Renal cortical epithelial cell (primary cell): ENCODE measurements around the gene LRRC70. TPM values are rescaled to one million over a fixed set of nuclear protein-coding genes. Genes with fewer than 3 reads are reported as not detected.
"Not testable (repeated sequence)": the region's sequence is repeated elsewhere in the genome, so short reads cannot be mapped to it uniquely, and the experiment has no call there.

Source experiments
- DNase-seq: peaks from one replicate; pipeline ENCODE4 v3.0.0-alpha.2; 2011; ENCODE audit warnings: low read depth
- total RNA-seq: library from RNA; depleted of rRNA; stranded (reverse); fragments of >200 nt; gene quantifications from 2 replicates; pipeline ENCODE4 v1.2.3, GENCODE V29; 2014

Gene LRRC70, protein sequence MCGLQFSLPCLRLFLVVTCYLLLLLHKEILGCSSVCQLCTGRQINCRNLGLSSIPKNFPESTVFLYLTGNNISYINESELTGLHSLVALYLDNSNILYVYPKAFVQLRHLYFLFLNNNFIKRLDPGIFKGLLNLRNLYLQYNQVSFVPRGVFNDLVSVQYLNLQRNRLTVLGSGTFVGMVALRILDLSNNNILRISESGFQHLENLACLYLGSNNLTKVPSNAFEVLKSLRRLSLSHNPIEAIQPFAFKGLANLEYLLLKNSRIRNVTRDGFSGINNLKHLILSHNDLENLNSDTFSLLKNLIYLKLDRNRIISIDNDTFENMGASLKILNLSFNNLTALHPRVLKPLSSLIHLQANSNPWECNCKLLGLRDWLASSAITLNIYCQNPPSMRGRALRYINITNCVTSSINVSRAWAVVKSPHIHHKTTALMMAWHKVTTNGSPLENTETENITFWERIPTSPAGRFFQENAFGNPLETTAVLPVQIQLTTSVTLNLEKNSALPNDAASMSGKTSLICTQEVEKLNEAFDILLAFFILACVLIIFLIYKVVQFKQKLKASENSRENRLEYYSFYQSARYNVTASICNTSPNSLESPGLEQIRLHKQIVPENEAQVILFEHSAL
- total RNA-seq, result 0.52 and 1.7 TPM in 2 replicates

DNA sequence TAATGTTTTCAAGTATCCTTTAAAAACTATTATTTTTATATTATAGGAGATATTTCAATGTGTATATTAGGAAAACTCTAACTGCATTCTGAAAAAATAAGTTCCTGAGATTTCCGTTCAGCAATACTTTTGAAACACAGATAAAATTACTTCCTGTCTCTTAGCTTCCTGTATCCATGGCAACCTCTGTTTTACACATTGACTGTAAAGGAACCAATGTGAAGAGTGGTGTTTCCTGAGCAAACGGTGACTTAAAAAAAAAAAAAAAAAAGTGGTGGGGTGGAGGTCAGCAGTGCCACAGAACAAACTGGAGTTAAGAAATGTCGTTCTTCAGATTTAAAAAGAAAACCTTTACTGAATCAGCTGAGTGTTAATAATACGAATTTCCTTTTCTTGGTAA is at the start of gene LRRC70:
LRRC70 (plus strand) TSS at position 280 of the 400 bp plus-strand sequence. CDS start 620 bp downstream, outside the sequence.
- DNase-seq, result peak; percentile 28

DNA sequence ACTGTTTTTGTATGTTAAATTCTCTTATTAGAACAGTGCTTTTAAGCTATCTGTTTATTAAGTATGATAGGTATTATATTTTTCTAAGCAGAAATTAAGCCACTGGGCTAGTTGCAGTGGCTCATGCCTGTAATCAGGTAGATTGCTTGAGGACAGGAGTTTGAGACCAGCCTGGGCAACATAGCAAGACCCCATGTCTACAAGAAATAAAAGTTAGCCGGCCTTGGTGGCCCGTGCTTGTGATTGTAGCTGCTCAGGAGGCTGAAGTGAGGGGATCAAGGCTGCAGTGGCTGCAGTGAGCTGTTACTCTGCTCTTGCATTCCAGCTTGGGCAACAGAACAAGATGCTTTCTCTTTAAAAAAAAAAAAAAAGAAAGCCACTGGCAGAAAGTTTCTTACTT is 45.0 kb upstream of the LRRC70 start:
- DNase-seq, result no peak

DNA sequence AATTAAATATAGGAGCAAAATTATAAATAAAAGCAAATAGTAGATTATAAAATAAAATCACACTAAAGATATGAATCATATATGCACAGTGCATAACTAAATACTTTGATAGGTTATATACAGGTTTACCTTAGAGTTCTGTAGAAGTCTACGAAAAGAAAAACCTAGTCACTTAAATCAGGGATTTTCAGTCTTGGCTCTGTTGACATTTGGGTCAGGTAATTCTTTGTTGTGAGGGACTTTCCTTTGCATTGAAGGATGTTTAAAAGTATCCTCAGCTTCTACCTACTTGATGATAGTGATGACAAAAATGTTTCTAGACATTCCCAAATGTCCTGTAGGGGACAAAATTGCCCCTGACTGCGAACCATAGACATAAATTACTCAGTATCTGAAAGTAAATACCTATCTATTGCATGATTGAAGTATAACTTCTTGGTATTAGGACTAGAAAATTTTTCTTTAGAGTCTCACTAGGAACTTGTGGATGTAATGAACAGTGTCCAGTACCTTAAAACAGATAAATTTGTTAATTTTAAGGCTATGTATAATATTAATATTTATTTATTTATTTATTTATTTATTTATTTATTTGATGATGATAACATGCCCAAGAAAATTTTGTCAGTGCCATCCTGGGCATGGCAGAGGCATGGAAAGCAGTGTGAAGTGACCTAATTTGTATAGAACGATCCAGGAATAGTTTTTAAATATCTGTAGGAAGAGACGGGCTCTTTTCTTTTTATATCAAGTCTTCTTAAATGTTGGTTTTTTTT is 44.0 kb upstream of the LRRC70 start:
- no peak for DNase-seq

DNA sequence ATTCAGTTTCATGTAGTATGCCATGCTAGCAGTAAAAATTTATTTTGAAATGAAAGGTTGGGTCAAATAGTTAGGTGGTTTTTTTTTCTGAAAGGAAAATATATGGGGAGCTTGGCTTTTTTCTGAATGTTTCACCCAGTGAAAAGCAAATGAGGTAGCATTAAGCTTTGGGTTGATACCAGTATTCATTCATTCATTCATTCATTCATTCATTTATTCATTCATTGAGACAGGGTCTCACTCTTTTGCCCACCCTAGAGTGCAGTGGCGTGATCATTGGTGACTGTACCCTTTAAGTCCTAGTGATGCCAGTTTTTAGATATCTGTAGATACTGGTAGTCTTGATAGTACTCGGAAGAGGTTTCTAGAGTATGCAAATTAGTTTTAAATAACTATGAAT is 42.4 kb upstream of the LRRC70 start:
- no peak for DNase-seq

DNA sequence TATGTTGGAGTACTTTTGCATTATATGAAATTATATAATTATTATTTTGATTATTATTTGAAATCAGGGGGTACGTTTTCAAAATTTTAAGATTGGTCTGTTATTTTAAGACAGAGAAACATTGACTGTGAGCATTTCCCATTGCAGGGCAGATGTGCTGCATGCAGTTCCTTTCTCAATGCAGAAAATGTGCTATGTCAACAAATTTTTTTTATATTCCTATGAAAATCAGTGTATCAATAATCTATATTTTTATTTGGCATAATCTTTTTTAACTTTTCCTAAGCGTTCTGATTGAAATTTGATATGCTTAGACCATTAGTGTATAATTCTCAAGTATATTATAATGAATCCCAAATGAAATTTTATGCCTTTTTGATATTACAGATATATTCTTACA is 41.8 kb upstream of the LRRC70 start:
- DNase-seq, result no peak

DNA sequence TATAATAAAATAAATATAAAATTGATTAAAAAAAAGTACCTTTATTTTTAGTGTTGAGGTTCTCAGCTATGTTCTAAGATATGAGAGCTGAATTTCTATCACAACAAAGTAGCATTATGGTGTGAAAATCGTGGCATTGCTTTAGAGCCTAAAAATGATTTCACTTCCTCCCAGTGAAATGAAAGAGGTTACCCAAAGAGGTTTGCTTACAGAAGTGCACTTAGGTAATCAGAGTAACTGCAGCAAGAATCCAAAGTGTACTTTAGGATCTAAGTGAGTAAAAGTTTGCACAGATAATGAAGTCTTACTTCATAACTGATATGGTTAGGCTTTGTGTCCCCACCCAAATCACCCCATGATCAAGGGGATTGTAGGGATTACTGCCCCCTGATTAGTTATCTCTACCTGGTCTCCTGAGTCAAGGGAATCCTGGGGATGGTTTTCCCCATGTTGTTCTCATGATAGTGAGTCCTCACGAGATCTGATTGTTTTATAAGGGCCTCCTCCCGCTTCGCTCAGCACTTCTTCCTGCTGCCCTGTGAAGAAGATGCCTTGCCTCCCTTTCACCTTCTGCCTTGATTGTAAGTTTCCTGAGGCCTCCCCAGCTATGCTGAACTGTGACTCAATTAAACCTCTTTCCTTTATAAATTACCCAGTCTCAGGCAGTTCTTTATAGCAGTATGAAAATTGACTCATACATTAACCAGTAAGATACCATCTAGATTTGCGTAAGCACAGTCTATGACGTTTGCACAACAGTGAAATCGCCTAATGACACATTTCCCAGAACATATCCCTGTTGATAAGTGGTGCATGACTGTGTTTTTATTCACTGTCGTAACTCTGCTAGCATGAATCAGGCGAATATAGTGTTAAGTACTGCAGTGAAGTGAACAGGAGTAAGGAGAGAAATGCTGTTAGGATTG is 40.3 kb upstream of the LRRC70 start:
- peak; percentile 72 for DNase-seq

DNA sequence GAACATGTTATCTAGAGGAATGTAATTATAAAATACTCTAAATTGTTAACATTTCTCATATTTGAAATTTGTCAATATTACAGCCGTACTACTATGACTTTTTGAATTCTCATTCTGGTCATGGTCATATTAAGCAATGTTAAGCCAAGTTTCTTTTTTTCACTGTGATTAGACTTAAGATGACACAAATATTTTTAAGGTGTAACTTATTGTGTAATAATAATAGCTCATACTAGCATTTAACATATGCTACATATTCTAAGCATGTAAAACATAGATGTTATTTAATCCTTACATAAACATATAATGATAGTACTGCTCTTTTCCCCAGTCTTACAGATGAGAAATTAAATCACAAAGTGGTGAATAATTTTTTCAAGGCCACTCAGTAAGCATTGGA is 35.9 kb upstream of the LRRC70 start:
- DNase-seq, result no peak

DNA sequence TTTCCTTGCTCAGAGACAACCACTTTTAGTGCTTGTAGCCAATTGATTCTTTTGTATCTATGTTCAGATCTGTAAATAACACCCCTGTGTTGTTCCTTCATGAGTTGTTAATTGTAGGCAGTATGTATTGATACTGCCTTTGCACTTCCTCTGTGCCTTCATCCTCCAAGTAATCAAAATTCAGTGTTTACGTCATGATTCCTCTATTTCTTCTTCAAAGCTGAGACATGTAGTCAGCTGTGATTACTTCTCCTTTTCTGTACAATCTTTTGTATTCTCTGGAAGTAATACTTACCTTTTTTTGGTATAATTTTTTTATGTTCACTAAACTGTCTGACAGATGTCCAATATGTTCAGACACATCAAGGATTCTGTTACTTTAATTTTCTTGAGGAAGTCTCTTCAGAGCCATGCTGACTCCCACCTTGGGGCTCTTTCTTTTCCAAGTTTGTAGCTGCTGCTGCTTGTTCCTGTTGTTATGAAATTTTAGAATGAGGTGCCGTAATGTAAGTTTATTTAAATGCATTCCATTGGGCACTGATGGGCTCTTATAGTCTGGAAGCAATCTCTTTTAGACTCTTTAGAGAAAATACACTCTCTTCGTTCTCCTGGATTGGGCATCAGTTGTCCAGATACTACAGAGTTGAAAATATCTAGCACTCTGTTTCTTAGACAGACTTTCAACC is 30.5 kb upstream of the LRRC70 start:
- no peak for DNase-seq

DNA sequence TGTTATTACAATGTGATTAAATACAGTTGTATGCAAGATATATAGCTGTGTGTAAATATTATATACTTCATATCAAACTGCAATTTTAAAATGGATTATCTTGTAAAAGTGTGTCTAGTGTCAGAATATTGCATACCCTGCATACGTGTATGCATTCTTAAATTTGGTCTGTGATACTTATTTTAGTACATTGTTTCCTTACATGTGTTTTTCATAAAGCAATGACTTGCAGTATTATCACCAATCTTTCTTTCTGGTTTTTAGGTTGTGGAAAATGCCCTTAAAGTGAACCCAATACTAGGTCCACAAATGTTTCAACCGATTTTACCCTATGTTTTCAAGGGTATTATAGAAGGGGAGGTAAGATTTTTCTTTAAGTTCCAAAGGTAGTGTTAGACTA is 28.5 kb upstream of the LRRC70 start:
- DNase-seq, result no peak

DNA sequence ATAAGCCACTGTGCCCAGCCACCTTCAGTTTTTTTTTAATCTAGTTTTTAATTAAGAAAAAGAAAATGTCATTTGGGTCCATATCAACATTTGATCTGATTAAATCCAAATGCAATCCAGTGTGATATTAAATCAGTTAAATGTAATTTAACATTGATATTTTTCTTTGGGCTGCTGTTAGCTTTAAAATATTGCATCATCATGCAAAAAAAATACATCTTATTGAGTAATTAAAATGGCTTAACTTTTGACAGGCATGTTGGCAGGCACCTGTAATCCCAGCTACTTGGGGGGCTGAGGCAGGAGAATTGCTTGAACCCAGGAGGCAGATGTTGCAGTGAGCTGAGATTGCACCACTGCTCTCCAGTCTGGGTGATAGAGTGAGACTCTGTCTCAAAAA is 22.7 kb upstream of the LRRC70 start:
- DNase-seq, result no peak

DNA sequence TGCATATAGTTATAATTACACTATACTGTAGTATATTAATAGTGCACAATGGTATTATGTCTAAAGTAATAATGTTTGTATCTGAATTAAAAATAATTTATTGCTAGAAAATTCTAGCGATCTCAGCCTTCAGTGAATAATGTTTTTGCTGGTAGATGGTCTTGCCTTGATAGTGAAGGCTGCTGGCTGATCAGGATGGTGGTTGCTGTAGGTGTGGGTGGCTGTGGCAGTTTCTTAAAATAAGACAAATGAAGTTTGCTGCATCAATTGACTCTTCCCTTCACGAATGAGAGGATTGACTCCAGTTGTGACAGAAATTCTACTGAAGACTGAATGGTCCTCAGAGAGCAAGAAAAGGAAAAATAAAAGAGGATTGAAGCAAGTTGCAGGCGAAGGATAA is 19.7 kb upstream of the LRRC70 start:
- no peak for DNase-seq

DNA sequence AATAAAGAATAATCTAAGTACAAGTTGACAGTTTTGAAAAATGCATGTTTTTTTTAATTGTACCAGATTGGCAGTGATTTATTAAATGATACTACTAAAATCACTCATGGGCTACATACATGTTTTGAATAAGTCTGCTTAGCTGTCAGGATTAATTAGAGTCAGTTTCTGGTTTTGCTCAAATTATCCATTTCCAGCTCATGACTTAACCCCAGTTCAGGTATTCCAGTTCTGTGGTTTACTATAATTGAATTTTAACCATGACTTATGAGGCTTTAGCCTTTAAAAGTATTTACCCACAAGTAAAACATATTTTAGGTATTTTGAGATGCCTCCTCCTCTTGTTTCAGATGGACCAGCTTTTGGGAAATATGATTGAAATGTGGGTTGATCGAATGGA is 17.8 kb upstream of the LRRC70 start:
- DNase-seq, result no peak

DNA sequence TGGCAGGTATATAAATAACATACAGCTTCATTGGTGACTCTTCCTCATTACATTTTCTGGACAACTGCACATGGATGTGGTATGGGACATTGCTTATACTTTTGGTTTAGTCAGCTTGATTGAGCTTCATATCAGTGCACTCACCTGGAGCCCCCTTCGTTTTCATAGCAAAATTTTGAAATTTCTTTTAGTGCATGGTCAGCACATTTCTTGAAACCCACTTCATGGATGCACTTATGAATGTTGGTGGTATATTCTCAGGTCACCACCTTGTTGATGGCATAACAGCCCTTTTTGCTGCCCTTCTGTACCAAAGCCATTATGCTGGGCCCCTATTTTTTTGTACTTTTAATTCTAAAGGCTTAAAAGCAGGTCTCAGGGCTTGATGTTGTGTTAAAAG is 16.7 kb upstream of the LRRC70 start:
- DNase-seq, result no peak

DNA sequence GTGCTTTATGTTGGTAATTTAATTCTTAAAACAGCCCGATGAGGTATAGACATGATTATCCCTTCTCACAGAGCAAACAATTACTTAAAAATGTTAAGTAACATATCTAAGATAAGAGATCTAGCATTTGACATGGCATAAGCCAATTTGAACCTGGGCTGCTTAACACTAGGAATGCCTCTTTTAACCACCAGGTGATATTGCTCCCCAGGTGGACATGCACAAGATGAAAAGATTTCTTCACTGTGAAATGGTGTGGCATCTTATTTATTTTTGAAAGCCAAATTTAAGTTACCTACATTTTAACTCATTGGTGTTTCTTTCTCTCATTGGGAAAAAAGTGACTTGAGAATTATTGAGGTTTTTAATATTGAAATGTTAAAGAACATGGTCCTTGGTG is 15.8 kb upstream of the LRRC70 start:
- no peak for DNase-seq

DNA sequence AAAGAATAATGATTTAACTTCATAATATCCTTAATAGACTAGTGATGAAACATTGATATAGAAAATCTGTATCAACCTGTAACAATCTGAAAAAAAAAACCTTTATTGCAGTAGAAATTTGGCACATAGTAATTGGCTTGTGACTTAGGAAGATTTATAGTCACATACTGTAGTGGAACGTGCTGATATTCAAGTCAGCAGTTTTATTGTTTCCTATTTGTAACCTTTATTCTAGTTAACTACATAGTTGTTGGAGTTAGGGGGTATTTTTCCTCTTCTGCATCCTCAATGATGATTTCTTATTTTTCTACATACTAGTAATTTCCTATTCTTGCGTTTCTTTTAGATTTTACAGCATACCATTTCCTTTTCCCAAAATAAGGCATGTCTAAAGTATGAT is 14.5 kb upstream of the LRRC70 start:
- no peak for DNase-seq

DNA sequence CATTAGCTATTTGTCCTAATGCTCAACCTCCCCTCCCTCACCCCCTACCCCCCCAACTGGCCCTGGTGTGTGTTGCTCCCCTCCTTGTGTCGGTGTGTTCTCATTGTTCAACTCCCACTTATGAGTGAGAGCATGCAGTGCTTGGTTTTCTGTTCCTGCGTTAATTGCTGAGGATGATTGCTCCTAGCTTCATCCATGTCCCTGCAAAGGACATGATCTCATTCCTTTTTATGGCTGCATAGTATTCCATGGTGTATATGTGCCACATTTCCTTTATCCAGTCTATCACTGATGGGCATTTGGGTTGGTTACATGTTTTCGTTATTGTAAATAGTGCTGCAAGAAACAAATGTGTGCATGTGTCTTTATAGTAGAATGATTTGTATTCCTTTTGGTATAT is 12.9 kb upstream of the LRRC70 start:
- not testable (repeated sequence) for DNase-seq

DNA sequence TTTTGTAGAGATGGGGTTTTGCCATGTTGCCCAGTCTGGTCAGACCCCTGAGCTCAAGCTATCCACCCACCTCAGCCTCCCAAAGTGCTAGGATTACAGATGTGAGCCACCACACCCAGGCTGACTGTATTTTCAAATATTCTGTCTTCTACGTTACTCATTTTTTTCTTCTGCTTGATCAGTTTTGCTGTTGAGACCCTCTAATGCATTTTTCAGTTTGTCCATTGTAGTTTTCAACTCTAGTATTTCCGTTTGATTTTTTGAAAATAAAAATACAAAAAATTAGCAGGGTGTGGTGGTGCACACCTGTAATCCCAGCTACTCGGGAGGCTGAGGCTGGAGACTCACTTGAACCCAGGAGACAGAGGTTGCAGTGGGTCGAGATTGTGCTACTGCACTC is 10.5 kb upstream of the LRRC70 start:
- no peak for DNase-seq

DNA sequence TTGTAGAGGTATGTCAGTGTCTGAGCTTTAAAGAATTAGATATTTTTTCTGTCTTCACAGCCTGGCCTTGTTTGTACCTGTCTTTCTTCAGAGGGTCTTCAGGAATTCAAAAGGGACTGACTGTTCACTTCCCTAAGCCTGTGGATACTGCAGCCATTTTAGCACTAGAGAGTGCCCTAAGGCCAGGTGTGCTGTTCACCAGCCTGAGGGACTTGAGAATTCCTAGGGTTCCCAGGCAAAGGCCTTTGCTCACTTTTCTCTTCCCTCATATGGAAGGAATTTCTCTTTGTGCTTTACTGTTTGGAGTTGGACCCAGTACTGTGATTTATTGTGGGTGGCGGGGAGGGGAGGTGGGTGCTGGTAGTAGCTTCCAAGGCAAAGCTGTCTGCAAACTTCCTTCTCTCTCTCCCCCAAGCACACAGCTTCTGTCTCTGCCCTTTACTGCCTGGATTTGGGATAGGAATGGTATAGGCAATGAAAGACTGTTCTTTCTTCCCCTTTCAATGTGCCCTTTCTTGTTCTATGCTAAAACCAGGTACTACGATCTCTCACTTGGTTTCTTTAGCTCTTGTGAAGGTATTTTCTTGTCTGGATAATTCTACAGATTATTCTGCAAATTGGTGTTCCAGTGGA is 9.7 kb upstream of the LRRC70 start:
- DNase-seq, result no peak

DNA sequence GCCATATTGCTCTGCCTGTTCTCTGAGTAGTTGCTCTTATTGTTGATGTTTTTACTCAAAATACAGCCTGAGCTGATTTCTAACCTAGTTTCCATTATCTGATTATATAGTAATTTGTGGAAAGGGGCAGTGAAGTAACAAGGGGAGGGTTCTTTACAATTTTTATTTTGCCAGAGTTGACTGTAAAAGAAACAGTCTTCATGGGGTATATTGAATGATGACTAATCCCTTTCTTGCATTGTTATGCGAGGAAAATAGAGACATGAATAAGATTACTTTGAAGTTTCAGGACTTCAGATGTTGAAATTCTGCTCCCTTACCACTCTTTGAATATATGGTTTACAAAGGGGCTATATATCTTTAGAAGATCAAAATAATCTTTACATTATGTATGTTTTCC is 9.1 kb upstream of the LRRC70 start:
- DNase-seq, result peak; percentile 49

DNA sequence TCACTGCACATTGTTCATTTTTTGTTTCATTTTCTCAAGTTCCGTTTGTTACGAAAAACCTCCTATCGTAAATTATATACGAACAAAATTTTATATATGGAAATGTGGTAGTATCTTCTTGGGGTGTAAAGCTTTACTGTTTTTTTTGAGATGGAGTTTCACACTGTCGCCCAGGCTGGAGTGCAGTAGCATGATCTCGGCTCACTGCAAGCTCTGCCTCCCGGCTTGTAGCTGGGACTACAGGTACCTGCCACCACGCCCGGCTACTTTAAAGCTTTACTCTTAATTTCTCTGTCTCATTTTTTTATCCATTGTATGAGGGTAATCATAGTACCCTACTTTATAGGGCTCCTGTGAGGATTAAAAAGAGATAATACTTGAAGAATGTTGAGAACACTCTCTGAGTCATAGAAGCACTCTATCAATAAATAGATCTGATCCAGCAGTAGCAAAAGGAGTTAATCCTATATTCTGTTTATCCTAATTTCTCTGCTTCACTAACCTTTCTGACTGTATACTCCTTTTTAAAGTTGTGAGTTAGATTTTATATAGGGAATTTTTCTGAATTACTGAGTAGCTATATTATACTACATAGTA is 5.6 kb upstream of the LRRC70 start:
- DNase-seq, result no peak
